Measurements from ENCODE around the gene UCK2. TPM values are rescaled to one million over a fixed set of nuclear protein-coding genes. Genes with fewer than 3 reads are reported as not detected.

UCK2 gene
- total RNA-seq, 1 donor from 2014 or later: 44.2 TPM

- DNase-seq (ENCODE audit: low spot score): no peak
- no peak for TF ChIP-seq CTCF (IDR thresholded peaks at IDR 0.05)
- H3K9me3 Mint-ChIP-seq (ENCODE audit: low read depth): no peaks in the 10 kb centered on the region
- H3K4me3 Mint-ChIP-seq (ENCODE audit: unreplicated experiment): no peak overlapping the region
- no peaks in the 10 kb centered on the region for H3K27me3 Mint-ChIP-seq (ENCODE audit: low read depth)
- H3K4me1 Mint-ChIP-seq (ENCODE audit: low read depth): peaks cover 39% of the 10 kb centered on the region
- H3K36me3 Mint-ChIP-seq (ENCODE audit: low read depth): no peaks in the 10 kb centered on the region
- H3K27ac Mint-ChIP-seq (ENCODE audit: unreplicated experiment): no peak overlapping the region
Measured at GRCh38 chr1:165845569-165845968, 18.2 kb downstream of the UCK2 start.

GRCh38 chr1:165845992-165846748, 18.8 kb downstream of the UCK2 start:
- no peak overlapping the region for H3K4me3 Mint-ChIP-seq (ENCODE audit: unreplicated experiment)
- no peak for DNase-seq (ENCODE audit: low spot score)
- no peak for TF ChIP-seq CTCF (IDR thresholded peaks at IDR 0.05)
- H3K4me1 Mint-ChIP-seq (ENCODE audit: low read depth): peaks cover 42% of the 10 kb centered on the region
- H3K9me3 Mint-ChIP-seq (ENCODE audit: low read depth): no peaks in the 10 kb centered on the region
- no peaks in the 10 kb centered on the region for H3K36me3 Mint-ChIP-seq (ENCODE audit: low read depth)
- no peaks in the 10 kb centered on the region for H3K27me3 Mint-ChIP-seq (ENCODE audit: low read depth)
- no peak overlapping the region for H3K27ac Mint-ChIP-seq (ENCODE audit: unreplicated experiment)

- H3K27ac Mint-ChIP-seq (ENCODE audit: unreplicated experiment): no peak overlapping the region
- no peaks in the 10 kb centered on the region for H3K9me3 Mint-ChIP-seq (ENCODE audit: low read depth)
- H3K4me3 Mint-ChIP-seq (ENCODE audit: unreplicated experiment): no peak overlapping the region
- no peaks in the 10 kb centered on the region for H3K36me3 Mint-ChIP-seq (ENCODE audit: low read depth)
- peaks cover 41% of the 10 kb centered on the region for H3K4me1 Mint-ChIP-seq (ENCODE audit: low read depth)
- TF ChIP-seq CTCF (IDR thresholded peaks at IDR 0.05): no peak
- no peak for DNase-seq (ENCODE audit: low spot score)
- H3K27me3 Mint-ChIP-seq (ENCODE audit: low read depth): no peaks in the 10 kb centered on the region
Measured at GRCh38 chr1:165847486-165847885, 20.1 kb downstream of the UCK2 start.

GRCh38 chr1:165849353-165850133, 22.1 kb downstream of the UCK2 start:
- H3K4me1 Mint-ChIP-seq (ENCODE audit: low read depth): peaks cover 45% of the 10 kb centered on the region
- H3K9me3 Mint-ChIP-seq (ENCODE audit: low read depth): no peaks in the 10 kb centered on the region
- DNase-seq (ENCODE audit: low spot score): no peak
- no peak overlapping the region for H3K4me3 Mint-ChIP-seq (ENCODE audit: unreplicated experiment)
- H3K27me3 Mint-ChIP-seq (ENCODE audit: low read depth): no peaks in the 10 kb centered on the region
- H3K36me3 Mint-ChIP-seq (ENCODE audit: low read depth): no peaks in the 10 kb centered on the region
- no peak for TF ChIP-seq CTCF (IDR thresholded peaks at IDR 0.05)
- H3K27ac Mint-ChIP-seq (ENCODE audit: unreplicated experiment): no peak overlapping the region

- TF ChIP-seq CTCF (IDR thresholded peaks at IDR 0.05): no peak
- H3K9me3 Mint-ChIP-seq (ENCODE audit: low read depth): no peaks in the 10 kb centered on the region
- DNase-seq (ENCODE audit: low spot score): no peak
- no peaks in the 10 kb centered on the region for H3K27me3 Mint-ChIP-seq (ENCODE audit: low read depth)
- no peak overlapping the region for H3K4me3 Mint-ChIP-seq (ENCODE audit: unreplicated experiment)
- H3K27ac Mint-ChIP-seq (ENCODE audit: unreplicated experiment): peak overlapping the region; percentile 65
- H3K4me1 Mint-ChIP-seq (ENCODE audit: low read depth): peaks cover 57% of the 10 kb centered on the region
- no peaks in the 10 kb centered on the region for H3K36me3 Mint-ChIP-seq (ENCODE audit: low read depth)
Measured at GRCh38 chr1:165851034-165851658, 23.7 kb downstream of the UCK2 start.

All from chondrocyte (in vitro differentiated cells).